OCI-LY3 (cell line): ENCODE measurements around the gene ANKRD6.

ENCODE experiments used
- EZH2phosphoT487 ChIP-seq: fragments of 200-600 bp; shearing (Covaris generic); IDR thresholded peaks from 2 replicates; pipeline ENCODE4 v1.6.1; 2018; ENCODE audit warnings: antibody characterized with exemption, mixed run types, low read depth
- TF ChIP-seq, protein P1 (sequence below): fragments of 200-600, 300-600 bp; sonication (generic); IDR thresholded peaks from 2 replicates; pipeline ENCODE4 v1.5.1; 2014; ENCODE audit warnings: antibody characterized with exemption, low read length, low read depth

GRCh38 chr6:89468998-89469397 is 36.0 kb downstream of the ANKRD6 start:
- TF ChIP-seq, protein P1, sequence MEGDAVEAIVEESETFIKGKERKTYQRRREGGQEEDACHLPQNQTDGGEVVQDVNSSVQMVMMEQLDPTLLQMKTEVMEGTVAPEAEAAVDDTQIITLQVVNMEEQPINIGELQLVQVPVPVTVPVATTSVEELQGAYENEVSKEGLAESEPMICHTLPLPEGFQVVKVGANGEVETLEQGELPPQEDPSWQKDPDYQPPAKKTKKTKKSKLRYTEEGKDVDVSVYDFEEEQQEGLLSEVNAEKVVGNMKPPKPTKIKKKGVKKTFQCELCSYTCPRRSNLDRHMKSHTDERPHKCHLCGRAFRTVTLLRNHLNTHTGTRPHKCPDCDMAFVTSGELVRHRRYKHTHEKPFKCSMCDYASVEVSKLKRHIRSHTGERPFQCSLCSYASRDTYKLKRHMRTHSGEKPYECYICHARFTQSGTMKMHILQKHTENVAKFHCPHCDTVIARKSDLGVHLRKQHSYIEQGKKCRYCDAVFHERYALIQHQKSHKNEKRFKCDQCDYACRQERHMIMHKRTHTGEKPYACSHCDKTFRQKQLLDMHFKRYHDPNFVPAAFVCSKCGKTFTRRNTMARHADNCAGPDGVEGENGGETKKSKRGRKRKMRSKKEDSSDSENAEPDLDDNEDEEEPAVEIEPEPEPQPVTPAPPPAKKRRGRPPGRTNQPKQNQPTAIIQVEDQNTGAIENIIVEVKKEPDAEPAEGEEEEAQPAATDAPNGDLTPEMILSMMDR: no peak
- no peak for TF ChIP-seq EZH2phosphoT487
